SK-N-SH (cell line): ENCODE results near the gene SNAI3. TPM values are rescaled to one million over a fixed set of nuclear protein-coding genes. Genes with fewer than 3 reads are reported as not detected.

Experiments used
- CTCF ChIA-PET: fragments of 300-600, 350-600 bp; formaldehyde crosslinking; extraction: SDS; loops from one replicate; lab custom pipeline; 2021; lab: Yijun Ruan, JAX
- POLR2A ChIA-PET: fragments of 350-600 bp; sonication (Branson Sonifier 250); formaldehyde crosslinking; extraction: SDS; loops from one replicate; lab custom pipeline; 2020; ENCODE audit warnings: antibody characterized with exemption, inconsistent platforms; lab: Yijun Ruan, JAX
- DNase-seq: peaks from one replicate; pipeline ENCODE4 v3.0.0; 2012
- H2AFZ ChIP-seq: fragments of 200-600 bp; sonication (generic); 2 replicates; pipeline ENCODE4 v1.8.1; 2016; ENCODE audit warnings: antibody characterized with exemption, mild to moderate bottlenecking, low read depth
- H3F3A ChIP-seq: fragments of 200-600 bp; sonication (generic); replicated peaks from 2 replicates; pipeline ENCODE3; 2016; ENCODE audit warnings: antibody characterized with exemption, mild to moderate bottlenecking; ENCODE audit not compliant: insufficient read depth
- H3K27ac ChIP-seq, 2 experiments: fragments of 200-500 bp in 1 of 2; fragments of 200-600 bp in 1 of 2; sonication (Bioruptor generic) in 1 of 2; sonication (generic), shearing (Covaris generic) in 1 of 2; 2 replicates each; pipeline versions ENCODE4 v1.5.1 to v1.6.1; 2014 to 2016; ENCODE audit warnings: low read depth in 2 of 2, inconsistent platforms in 1 of 2, low read length in 1 of 2, mild to moderate bottlenecking in 1 of 2, mixed read lengths in 1 of 2
- H3K27me3 ChIP-seq: fragments of 200-600 bp; sonication (generic), shearing (Covaris generic); 2 replicates; pipeline ENCODE4 v1.6.1; 2016; ENCODE audit warnings: mixed run types; ENCODE audit not compliant: insufficient read depth
- H3K36me3 ChIP-seq, 2 experiments: fragments of 200-500 bp in 1 of 2; fragments of 200-600 bp in 1 of 2; sonication (Bioruptor generic) in 1 of 2; sonication (generic) in 1 of 2; replicated peaks in 1 of 2; 2 replicates each; pipeline versions ENCODE3 to v1.5.1; 2014 to 2016; ENCODE audit warnings: low read length in 1 of 2, mild to moderate bottlenecking in 1 of 2; ENCODE audit not compliant: insufficient read depth in 2 of 2, control insufficient read depth in 1 of 2
- H3K4me1 ChIP-seq, 2 experiments: fragments of 200-500 bp in 1 of 2; fragments of 200-600 bp in 1 of 2; sonication (Bioruptor generic) in 1 of 2; sonication (generic), shearing (Covaris generic) in 1 of 2; 2 replicates each; pipeline versions ENCODE4 v1.5.1 to v1.6.1; 2014 to 2016; ENCODE audit warnings: low read depth in 1 of 2, low read length in 1 of 2, mixed run types in 1 of 2; ENCODE audit not compliant: insufficient read depth in 2 of 2, control insufficient read depth in 1 of 2
- H3K4me2 ChIP-seq: fragments of 200-600 bp; sonication (generic), shearing (Covaris generic); 2 replicates; pipeline ENCODE4 v1.6.1; 2017; ENCODE audit warnings: mixed run types
- H3K4me3 ChIP-seq, 2 experiments: fragments of 200-500 bp in 1 of 2; fragments of 200-600 bp in 1 of 2; sonication (Bioruptor generic) in 1 of 2; sonication (generic), shearing (Covaris generic) in 1 of 2; 2 replicates each; pipeline versions ENCODE4 v1.5.1 to v1.8.1; 2014 to 2016; ENCODE audit warnings: low read depth in 2 of 2, inconsistent platforms in 1 of 2, low read length in 1 of 2, mild to moderate bottlenecking in 1 of 2, mixed read lengths in 1 of 2, moderate library complexity in 1 of 2
- H3K79me2 ChIP-seq: fragments of 200-600 bp; sonication (generic); 2 replicates; pipeline ENCODE4 v1.8.1; 2017; ENCODE audit warnings: mild to moderate bottlenecking; ENCODE audit not compliant: insufficient read depth
- H3K9ac ChIP-seq: fragments of 200-600 bp; sonication (generic); 2 replicates; pipeline ENCODE4 v1.6.1; 2017; ENCODE audit warnings: mixed run types
- H3K9me2 ChIP-seq: fragments of 200-600 bp; sonication (generic); 2 replicates; pipeline ENCODE4 v1.6.1; 2017; ENCODE audit warnings: mixed run types
- H3K9me3 ChIP-seq: fragments of 200-600 bp; sonication (generic); 2 replicates; pipeline ENCODE4 v1.6.1; 2017; ENCODE audit warnings: mixed run types, mild to moderate bottlenecking, moderate library complexity
- H4K20me1 ChIP-seq: fragments of 200-600 bp; sonication (generic); 2 replicates; pipeline ENCODE4 v1.6.1; 2017; ENCODE audit warnings: mild to moderate bottlenecking, mixed run types; ENCODE audit not compliant: insufficient read depth
- CHD2 ChIP-seq: fragments of 150-350 bp; IDR thresholded peaks from 2 replicates; pipeline ENCODE4 v1.6.1; 2018; ENCODE audit warnings: low read length; ENCODE audit not compliant: partially characterized antibody
- FOXM1 ChIP-seq: IDR thresholded peaks from 2 replicates; pipeline ENCODE4 v1.4.0; 2012; ENCODE audit warnings: low read depth, mild to moderate bottlenecking
- GATA2 ChIP-seq: sonication (generic); formaldehyde crosslinking; IDR thresholded peaks from 2 replicates; pipeline ENCODE4 v1.5.0; 2020; ENCODE audit warnings: mild to moderate bottlenecking, missing genetic modification reagents
- RXRA ChIP-seq: IDR thresholded peaks from 2 replicates; pipeline ENCODE4 v1.4.0; 2012; ENCODE audit warnings: low read depth, mild to moderate bottlenecking, borderline replicate concordance
- TEAD4 ChIP-seq: IDR thresholded peaks from 2 replicates; pipeline ENCODE4 v1.4.0; 2012; ENCODE audit warnings: mild to moderate bottlenecking, borderline replicate concordance; ENCODE audit not compliant: insufficient read depth
- ZBTB33 ChIP-seq: IDR thresholded peaks from 2 replicates; pipeline ENCODE4 v1.4.0; 2012; ENCODE audit warnings: low read depth, borderline replicate concordance
- WGBS: methylation state at CpG from one replicate; pipeline ENCODE4 v1.1.6; 2017; ENCODE audit warnings: low lambda C conversion rate; 5-methylcytosine and 5-hydroxymethylcytosine counted together
- polyA plus RNA-seq, 3 experiments: library from polyadenylated mRNA; depleted of rRNA; stranded (reverse); fragments of >200 nt; gene quantifications; 2 replicates each; pipeline ENCODE4 v1.2.3, GENCODE V29; 2012
- TF ChIP-seq, protein P1 (sequence below): fragments of 150-350 bp; IDR thresholded peaks from 2 replicates; pipeline ENCODE4 v1.6.1; 2016; ENCODE audit warnings: mild to moderate bottlenecking, low read depth, low read length
- TF ChIP-seq, protein P2 (sequence below): IDR thresholded peaks from 2 replicates; pipeline ENCODE4; 2012

The SNAI3 gene
- polyA plus RNA-seq, 1 of the 3 experiments (the other 2 are of a cell fraction), result 0.03 TPM

DNA sequence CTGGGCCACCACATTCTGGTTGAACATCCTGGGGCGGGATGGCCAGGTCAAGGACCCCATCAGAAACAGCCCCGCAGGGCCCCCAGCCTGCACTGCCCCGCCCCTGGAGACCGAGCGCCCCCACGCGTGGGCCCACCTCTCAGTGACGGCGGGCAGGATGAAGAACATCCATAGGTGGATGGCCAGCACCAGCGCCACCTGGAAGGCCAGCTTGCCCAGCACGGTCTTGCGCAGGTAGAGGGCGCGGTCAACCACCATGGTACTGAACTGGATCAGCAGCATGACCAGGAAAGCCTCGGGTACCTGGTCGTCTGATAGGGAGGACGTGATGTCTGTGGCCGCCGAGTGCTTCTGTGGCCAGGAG lies 33.6 kb upstream of the SNAI3 start (continued):
- TF ChIP-seq, protein P1, sequence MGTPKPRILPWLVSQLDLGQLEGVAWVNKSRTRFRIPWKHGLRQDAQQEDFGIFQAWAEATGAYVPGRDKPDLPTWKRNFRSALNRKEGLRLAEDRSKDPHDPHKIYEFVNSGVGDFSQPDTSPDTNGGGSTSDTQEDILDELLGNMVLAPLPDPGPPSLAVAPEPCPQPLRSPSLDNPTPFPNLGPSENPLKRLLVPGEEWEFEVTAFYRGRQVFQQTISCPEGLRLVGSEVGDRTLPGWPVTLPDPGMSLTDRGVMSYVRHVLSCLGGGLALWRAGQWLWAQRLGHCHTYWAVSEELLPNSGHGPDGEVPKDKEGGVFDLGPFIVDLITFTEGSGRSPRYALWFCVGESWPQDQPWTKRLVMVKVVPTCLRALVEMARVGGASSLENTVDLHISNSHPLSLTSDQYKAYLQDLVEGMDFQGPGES, result no peak

DNA sequence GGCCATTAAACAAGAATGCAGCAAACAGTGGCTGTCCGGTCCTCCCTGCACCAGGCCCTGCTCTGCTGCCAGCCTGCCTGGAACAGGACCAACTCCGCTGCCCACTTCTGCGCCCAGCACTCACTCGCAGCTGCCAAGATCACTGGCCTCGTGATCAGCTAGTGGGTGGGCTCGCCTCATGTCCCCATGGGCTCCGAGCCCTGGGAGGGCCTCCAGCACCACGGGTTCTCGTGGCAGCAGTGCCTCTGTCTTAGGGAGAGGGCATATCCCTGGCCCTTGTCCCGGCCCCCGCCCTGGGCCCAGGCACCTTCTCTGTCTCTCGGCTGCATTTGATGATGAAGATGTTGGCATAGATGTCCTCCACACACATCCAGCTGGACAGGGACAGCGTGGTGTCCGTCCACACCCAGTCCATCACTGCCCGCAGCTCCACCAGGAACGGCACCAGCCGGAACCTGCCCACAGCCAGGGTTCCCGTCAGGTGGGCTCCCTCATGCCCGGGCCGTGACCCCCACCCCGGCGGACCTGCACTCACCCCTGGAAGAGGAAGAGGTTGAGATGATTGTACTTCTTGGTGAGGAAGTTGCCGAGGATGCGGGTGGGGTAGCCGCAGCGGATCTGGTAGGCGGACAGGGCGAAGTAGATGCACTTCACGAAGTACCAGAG lies 33.1 kb upstream of the SNAI3 start:
- WGBS, result 97% methylated on average over 22 of the region's 29 CpGs

GRCh38 chr16:88718178-88718577 lies 31.9 kb upstream of the SNAI3 start:
- H3K9me2 ChIP-seq, result no peaks in the 10 kb centered on the region
- H3K27ac ChIP-seq, result no peak overlapping the region
- ChIA-PET CTCF (interaction anchor here (1.7 kb wide), 1 partner anchor 19 kb away, joined by 6 read pairs; no protein-coding TSS in a partner anchor), POLR2A (no interaction called here)
- WGBS, result 81% methylated on average over 5 of the region's 11 CpGs
- peaks cover 17 to 78% of the 10 kb centered on the region in 2 experiments for H3K36me3 ChIP-seq
- H3K4me1 ChIP-seq, result no peaks in the 10 kb centered on the region; a peak in 1 of 4 replicates
- H3K9me3 ChIP-seq, result no peaks in the 10 kb centered on the region
- no peaks in the 10 kb centered on the region for H3K79me2 ChIP-seq
- no peak overlapping the region for H3K4me3 ChIP-seq
- no peak for TF ChIP-seq TEAD4
- no peak overlapping the region for H3K9ac ChIP-seq
- H3K27me3 ChIP-seq, result no peaks in the 10 kb centered on the region
- peaks cover 5% of the 10 kb centered on the region for H3F3A ChIP-seq
- no peak overlapping the region for H2AFZ ChIP-seq
- H3K4me2 ChIP-seq, result no peak overlapping the region
- DNase-seq, result no peak
- H4K20me1 ChIP-seq, result peaks cover 5% of the 10 kb centered on the region; the same call in 1 of the 2 replicates

More for the DNA sequence above, 33.1 kb upstream of the SNAI3 start:
- Histone ChIP-seq H3K27me3 (no peaks in the 10 kb centered on the region), H4K20me1 (no peaks in the 10 kb centered on the region), H3K4me3 (no peak overlapping the region), H3K4me2 (no peak overlapping the region), H2AFZ (no peak overlapping the region), H3F3A (peaks cover 5% of the 10 kb centered on the region), H3K9ac (no peak overlapping the region), H3K4me1 (no peaks in the 10 kb centered on the region; a peak in 1 of 4 replicates), H3K27ac (no peak overlapping the region), H3K9me3 (no peaks in the 10 kb centered on the region), H3K79me2 (no peaks in the 10 kb centered on the region), H3K9me2 (no peaks in the 10 kb centered on the region), H3K36me3 (peaks cover 17 to 71% of the 10 kb centered on the region in 2 experiments)
- ChIA-PET CTCF (interaction anchor here (1.7 to 5.0 kb wide), 2 partner anchors 17 to 18 kb away, joined by 6 to 28 read pairs; no protein-coding TSS in a partner anchor), POLR2A (no interaction called here)
- TF ChIP-seq, protein P2, sequence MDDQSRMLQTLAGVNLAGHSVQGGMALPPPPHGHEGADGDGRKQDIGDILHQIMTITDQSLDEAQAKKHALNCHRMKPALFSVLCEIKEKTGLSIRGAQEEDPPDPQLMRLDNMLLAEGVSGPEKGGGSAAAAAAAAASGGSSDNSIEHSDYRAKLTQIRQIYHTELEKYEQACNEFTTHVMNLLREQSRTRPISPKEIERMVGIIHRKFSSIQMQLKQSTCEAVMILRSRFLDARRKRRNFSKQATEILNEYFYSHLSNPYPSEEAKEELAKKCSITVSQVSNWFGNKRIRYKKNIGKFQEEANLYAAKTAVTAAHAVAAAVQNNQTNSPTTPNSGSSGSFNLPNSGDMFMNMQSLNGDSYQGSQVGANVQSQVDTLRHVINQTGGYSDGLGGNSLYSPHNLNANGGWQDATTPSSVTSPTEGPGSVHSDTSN, result no peak
- TF ChIP-seq GATA2 (CRISPR knock-in tag) (no peak), FOXM1 (no peak), ZBTB33 (no peak), CHD2 (no peak), RXRA (no peak)
- no peak for DNase-seq
